HG03457 (cell line): ENCODE results near the gene RGS6.

Source experiments
- ATAC-seq: cut with Tn5 transposase; IDR thresholded peaks from one replicate; pipeline ENCODE4 v1.9.1; 2021; ENCODE audit warnings: moderate number of reproducible peaks; ENCODE audit not compliant: unreplicated experiment

The RGS6 gene

GRCh38 chr14:72292689-72293024 is 360.4 kb downstream of the RGS6 start:
- no peak for ATAC-seq

GRCh38 chr14:72301352-72301751 is 369.1 kb downstream of the RGS6 start:
- ATAC-seq, result no peak

GRCh38 chr14:72303930-72304329 is 371.7 kb downstream of the RGS6 start:
- ATAC-seq, result no peak

DNA sequence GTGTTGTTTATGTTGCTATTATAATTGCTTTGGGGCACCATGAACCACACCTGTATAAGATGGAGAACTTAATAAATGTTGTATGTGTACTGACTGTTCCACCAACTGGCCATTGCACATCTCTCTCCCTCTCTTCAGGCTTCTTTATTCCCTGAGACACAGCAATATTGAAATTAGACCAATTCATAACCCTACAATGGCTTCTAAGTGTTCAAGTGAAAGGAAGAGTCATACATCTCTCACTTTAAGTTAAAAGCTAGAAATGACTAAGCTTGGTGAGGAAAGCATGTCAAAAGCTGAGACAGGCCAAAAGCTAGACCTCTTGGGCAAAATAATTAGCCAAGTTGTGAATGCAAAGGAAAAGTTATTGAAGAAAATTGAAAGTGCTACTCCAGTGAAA is 373.3 kb downstream of the RGS6 start:
- ATAC-seq, result no peak

DNA sequence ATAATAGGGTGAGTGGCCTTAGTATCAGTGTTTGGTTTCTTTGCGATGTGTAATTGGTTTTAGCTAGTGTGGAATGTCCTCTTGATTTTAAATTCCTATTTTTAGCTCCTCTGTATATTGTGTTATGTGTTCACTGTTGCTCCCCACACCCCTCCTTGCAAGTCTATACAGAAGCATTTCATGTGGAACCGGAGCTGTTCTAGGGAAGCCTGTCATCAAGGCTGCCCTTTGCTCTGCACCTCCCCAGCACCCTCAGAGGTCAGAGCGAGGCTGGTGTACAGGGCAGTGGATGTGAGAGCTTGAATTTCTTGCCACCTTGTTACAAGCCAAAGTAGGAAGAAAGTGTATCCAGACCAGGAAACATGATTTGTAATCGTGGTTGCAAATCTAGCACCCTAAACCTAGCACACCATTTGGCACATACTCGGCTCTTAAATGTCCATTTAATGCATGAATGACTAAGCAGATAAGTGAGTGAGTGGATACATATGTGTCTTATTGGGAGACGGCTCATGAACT is 376.8 kb downstream of the RGS6 start:
- ATAC-seq, result no peak

DNA sequence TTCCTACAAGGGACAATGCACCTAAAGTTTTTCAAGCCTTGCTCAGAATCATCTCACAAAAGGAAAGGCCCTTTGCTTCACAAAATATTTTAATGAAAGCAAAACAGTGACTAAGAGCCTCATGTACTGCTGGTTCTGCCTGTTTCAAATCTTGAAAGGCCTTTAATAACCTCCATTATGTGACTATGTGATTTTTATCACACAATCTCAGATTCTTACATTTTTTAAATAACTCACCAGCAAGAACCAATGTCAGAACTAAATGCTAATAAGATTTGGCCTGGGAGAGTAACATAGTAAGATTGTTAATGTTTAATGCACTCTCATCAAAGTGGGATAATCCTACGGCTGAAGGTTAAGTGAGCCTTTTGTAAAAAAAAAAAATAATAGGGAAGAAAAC is 378.9 kb downstream of the RGS6 start:
- no peak for ATAC-seq

GRCh38 chr14:72311516-72311915 is 379.3 kb downstream of the RGS6 start:
- ATAC-seq, result no peak

DNA sequence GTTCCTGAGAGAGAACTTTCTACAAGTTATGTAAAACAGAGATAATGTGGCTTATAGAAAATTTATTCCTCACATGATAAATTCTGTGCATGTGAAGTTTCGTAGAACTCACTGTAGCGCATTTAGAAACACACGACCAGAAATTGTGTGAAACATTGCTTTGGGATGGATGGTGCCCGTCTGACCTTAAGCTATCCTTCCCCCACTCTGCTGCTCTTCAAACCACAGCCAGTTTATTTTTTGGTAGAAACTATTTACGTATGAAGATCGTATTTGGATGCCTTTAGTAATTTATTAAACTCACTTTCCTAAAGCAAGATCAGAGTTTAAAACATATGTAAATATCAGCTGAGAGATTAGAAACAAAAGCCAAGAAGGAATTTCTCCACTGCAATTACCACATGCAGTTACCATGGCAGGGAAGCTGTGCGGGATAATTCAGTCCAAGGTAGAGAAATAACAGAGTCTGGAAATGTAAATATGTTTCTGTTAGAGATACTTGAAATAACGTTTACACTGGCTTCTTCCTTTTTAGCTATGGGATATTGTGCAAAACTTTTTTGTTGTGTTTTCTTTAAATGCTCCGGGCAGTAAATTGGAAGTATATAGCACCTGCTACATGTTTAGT is 382.7 kb downstream of the RGS6 start:
- ATAC-seq, result no peak

DNA sequence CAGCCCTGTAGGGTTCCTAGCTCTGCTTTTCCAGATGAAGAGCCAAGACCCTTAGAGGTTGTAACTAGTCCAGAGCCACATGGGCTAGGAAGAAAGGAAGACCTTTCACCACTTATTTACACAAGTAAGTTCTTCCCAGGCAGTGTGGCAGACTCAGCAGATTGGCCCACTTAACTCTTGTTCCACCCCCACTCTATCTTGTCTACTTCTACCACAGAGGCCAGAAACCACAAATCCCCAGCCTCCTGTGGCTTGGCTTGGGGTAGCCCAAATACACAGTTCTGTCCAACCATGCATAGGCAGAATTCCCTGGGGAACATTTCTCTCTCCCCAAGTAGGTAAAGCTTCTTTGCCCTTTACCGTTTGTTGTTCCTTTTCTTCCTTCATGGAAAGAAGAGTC is 383.5 kb downstream of the RGS6 start:
- no peak for ATAC-seq

DNA sequence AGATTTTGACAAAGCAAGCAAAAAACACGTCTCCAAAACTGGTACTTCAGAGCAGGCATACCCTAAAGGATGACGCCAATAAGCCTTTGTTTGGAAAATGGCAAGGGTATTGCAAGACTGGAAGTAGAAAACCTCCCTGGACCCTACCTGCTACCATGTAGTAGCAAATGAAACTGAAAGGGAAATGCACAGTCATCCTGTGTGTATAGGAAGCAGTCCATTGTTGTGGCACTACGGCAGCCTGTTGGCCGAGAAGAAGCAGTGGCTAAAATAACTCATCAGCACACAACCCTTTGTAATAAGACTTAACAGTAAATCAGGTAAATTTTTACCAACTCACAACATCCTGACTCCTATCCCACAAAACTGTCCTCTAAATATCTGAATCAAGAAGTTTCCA is 386.4 kb downstream of the RGS6 start:
- ATAC-seq, result no peak

DNA sequence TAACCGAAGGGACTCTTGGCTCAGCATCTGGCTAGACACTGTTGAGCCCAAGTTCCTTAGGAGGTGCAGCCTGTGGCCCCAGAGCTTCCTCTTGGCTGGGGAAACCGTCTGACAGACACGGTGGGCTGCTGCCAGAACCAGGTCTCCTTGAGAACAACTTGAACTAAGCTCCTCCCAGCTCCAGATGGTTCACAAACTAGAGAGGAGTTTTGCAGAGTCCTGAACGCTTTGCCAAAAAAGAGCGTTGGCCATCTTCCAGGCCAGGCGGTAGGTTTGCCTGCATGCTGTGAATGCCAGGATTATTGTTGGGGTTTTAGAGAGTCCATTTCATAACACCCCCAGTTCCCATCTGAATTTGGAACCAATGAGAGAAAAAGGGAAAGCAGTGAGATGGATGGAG is 399.8 kb downstream of the RGS6 start:
- ATAC-seq, result no peak

- no peak for ATAC-seq
Measured at GRCh38 chr14:72332871-72333270, 400.6 kb downstream of the RGS6 start.

GRCh38 chr14:72333357-72333756 is 401.1 kb downstream of the RGS6 start:
- no peak for ATAC-seq

- ATAC-seq, result no peak
Measured at GRCh38 chr14:72336311-72336980, 404.2 kb downstream of the RGS6 start.

DNA sequence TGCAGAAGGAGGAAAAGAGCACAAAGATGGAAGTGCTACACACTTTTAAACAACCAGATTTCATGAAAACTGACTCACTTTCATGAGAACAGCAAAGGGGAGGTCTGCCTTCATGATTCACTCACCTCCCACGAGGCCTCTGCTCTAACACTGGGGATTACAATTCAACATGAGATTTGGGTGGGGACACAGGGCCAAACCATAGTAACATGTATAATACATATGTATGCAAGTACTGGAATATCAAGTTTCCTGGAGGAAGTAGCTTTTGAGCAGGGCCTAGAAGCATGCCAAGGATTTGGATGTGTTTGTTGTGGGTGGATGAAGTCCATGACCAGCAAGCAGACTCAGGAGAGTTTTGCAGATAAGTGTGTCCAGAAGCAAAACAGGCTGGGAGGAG is 409.0 kb downstream of the RGS6 start:
- ATAC-seq, result no peak

GRCh38 chr14:72341686-72342085 is 409.5 kb downstream of the RGS6 start:
- no peak for ATAC-seq

DNA sequence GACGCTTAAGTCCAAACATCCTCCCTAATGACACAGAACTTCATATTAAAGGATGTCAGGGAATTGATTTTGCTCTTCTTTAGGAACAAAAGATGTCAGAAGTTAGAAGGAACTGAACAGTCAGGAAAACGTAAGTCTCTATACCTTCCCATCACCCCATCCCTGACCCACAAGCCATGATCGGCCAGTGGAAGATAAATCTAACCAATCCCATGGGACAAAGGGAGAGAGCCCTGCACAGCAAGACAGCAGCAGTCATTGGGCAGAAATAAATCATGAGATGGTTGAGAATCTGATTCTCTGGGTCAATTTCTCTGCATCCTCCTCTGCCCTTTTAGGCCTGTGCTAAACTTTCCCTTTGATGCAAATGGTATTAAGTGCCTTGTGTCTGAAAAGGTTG is 414.9 kb downstream of the RGS6 start:
- ATAC-seq, result no peak

GRCh38 chr14:72350215-72350614 is 418.0 kb downstream of the RGS6 start:
- ATAC-seq, result no peak

GRCh38 chr14:72352012-72352411 is 419.8 kb downstream of the RGS6 start:
- no peak for ATAC-seq

DNA sequence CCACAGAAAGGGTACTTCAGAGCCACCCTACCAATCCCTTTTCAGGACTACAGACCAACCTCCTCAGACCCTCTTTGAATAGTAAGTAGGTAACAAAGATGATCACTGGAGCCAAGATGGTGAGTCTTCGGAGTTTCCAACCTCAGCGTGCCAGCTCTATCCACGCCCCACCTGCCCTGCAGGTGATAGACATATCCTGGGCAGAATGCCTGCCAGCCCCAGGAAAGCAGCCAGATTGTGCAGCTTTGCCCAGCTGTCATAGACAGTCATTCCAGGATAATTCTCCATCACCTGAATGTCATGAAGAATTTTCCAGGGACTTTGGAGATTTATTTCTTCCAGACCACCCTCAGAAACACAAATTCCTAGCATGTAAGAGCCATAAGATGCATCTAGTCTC is 434.4 kb downstream of the RGS6 start:
- ATAC-seq, result no peak

- ATAC-seq, result no peak
Measured at GRCh38 chr14:72369106-72369505, 436.9 kb downstream of the RGS6 start.

DNA sequence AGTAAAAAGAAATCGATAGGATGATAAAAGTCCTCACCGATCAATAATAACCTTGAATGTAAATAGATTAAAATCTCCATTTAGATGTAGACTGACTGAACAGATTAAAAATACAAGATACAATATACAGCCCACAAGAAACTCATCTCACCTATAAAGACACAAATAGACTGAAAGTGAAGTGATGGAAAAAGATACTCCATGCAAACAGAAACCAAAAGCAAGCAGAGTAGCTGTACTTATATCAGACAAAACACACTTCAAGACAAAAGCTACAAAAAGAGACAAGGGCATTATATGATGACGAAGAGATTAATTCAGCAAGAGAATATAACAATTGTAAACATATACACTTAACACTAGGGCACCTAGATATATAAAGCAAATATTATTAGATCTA is 444.8 kb downstream of the RGS6 start:
- ATAC-seq, result no peak

DNA sequence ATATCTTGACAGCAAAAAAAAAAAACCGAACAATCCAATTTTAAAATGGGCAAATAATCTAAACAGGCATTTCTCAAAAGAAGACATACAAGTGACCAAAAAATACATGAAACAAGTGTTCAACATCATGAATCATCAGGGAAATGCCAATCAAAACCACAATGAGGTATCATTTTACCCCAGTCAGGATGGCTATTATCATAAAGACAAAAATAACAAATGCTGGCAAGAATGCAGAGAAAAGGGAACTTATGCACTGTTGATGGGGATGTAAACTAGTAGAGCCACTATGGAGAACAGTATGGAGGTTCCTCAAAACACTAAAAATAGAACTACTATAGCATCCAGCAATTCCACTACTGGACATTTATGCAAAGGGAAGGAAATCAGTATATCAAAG is 448.2 kb downstream of the RGS6 start:
- ATAC-seq, result no peak
